ENCODE measurements around the gene TRIM41.

- TF ChIP-seq CTCF (IDR thresholded peaks at IDR 0.05; ENCODE audit: low read depth, low read length) (no peak), MYC (IDR thresholded peaks at IDR 0.05; ENCODE audit: low read depth, low read length) (no peak), POLR2A (IDR thresholded peaks at IDR 0.05; ENCODE audit: extremely low read depth, insufficient read length) (no peak), MAX (IDR thresholded peaks at IDR 0.05; ENCODE audit: low read depth, low read length) (no peak)
Observed at GRCh38 chr5:181282874-181283273, 59.8 kb downstream of the TRIM41 start.

Data from NB4 (cell line).